ENCODE data around the gene CXCL9. TPM values are rescaled to one million over a fixed set of nuclear protein-coding genes. Genes with fewer than 3 reads are reported as not detected.
"Not testable (repeated sequence)": the region's sequence is repeated elsewhere in the genome, so short reads cannot be mapped to it uniquely, and the experiment has no call there.

CXCL9 gene
- not detected in 2 replicates for total RNA-seq (2014; rRNA removed; shearing (Covaris generic))

DNA sequence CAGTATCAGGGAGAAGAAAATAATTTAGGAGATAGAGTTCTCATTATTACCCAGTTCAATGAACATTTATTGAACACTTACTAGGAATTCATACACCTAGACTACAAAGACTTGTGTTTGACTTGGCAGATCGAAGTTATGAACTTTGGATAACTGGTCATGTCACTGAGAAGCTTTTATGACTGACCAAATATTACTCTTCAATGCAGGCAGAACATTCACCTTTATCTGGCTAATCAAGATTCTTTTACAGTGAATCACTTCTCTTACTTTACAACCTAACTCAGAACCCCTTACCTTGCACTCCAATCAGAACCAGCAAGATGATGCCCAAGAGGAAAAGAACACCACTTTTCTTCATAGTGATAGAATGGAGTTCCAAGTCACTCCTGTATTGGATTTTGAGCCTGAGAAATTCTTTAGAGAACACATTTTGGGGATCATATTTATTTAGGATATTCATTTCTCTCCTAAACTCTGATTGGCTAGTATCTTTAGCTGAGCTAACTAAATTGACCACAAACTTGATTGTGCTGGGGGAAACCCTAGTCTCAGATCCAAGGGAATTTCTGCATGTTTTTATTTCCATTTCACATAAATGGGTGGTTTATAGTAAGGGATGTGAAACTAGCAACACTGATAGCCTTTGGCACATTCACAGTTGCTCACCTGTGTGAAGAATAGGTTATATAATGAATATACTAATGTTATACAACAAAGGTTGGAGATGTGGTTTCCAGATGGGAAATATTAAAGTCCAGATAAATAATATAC, at the start of gene CXCL9:
Gene CXCL9, minus strand, starts transcription at position 421 of the 774 bp plus-strand sequence. Its CDS starts 60 bp downstream, at position 361.
- Histone ChIP-seq H3K27me3 (ENCODE audit: control insufficient read depth, insufficient read depth, low read length) (no peaks in the 10 kb centered on the region; the same call in 1 of the 2 replicates), H3K4me3 (ENCODE audit: insufficient read depth, low read depth, low read length) (no peak within 1 kb of the TSS), H3K36me3 (replicated peaks; ENCODE audit: control insufficient read depth, insufficient read depth, low read length) (no peaks in the 10 kb centered on the region)
- DNase-seq, result no peak

DNA sequence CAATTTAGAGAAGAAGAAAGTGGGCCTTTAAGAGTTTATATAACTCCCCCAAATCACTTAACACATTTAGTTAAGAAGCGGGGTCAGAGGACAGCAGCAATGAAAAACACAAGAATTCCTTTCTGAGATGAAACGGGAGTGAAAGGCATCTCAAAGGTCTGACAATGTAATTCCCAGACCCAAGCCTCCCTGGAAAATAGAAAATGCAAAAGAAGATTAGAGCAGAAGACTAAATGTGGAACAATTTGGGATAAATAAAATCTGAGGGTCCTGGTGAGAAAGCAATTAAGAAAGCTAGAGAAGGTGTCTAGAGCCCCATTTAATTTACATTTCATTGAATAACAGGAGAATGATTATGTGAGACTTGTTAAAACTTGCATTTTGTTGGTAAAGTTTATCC, 48.1 kb upstream of the CXCL9 start:
- Histone ChIP-seq H3K36me3 (replicated peaks; ENCODE audit: control insufficient read depth, insufficient read depth, low read length) (no peaks in the 10 kb centered on the region), H3K4me3 (ENCODE audit: insufficient read depth, low read depth, low read length) (no peak overlapping the region), H3K27me3 (ENCODE audit: control insufficient read depth, insufficient read depth, low read length) (no peaks in the 10 kb centered on the region)
- no peak for DNase-seq

DNA sequence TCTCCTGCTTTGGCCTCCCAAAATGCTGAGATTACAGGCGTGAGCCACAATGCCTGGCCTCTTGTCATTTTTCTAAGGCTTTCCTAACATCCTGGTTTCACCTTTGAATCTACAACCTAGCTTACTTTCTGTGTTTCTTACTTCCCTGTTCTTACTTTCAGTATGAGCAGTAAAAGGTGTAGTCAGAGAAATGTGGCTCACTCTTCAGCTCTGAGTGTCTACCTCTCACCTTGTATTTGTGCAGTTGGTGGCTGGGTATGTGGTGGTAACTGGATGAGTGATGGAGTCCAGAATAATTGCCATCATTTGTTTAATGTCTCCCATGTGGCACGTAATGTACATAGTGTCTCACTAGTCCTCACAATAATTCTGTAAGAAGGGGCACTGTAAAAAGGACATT, 47.7 kb upstream of the CXCL9 start:
- Histone ChIP-seq H3K4me3 (ENCODE audit: insufficient read depth, low read depth, low read length) (no peak overlapping the region), H3K36me3 (replicated peaks; ENCODE audit: control insufficient read depth, insufficient read depth, low read length) (no peaks in the 10 kb centered on the region), H3K27me3 (ENCODE audit: control insufficient read depth, insufficient read depth, low read length) (no peaks in the 10 kb centered on the region)
- DNase-seq, result no peak

DNA sequence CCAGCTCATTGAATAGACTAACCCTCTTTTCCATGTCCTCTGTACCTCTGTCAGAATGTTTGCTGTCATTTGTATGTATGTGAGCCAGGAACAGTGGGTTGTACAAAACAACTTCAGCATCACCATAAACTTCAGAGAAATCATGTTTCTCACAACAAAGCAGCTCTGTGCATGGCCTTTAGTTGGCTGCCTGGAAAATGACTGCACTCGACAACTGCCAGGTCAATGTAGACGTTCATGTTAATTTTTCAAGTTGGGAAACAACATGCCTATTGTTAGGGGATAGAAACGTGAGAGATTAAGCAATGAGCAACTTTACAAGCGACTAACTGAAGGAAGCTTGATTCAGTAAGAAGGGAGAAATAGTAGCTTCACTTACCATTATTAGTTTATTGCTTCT, 46.4 kb upstream of the CXCL9 start:
- H3K4me3 ChIP-seq (ENCODE audit: insufficient read depth, low read depth, low read length), result no peak overlapping the region
- DNase-seq, result no peak
- H3K27me3 ChIP-seq (ENCODE audit: control insufficient read depth, insufficient read depth, low read length), result no peaks in the 10 kb centered on the region
- no peaks in the 10 kb centered on the region for H3K36me3 ChIP-seq (replicated peaks; ENCODE audit: control insufficient read depth, insufficient read depth, low read length)

DNA sequence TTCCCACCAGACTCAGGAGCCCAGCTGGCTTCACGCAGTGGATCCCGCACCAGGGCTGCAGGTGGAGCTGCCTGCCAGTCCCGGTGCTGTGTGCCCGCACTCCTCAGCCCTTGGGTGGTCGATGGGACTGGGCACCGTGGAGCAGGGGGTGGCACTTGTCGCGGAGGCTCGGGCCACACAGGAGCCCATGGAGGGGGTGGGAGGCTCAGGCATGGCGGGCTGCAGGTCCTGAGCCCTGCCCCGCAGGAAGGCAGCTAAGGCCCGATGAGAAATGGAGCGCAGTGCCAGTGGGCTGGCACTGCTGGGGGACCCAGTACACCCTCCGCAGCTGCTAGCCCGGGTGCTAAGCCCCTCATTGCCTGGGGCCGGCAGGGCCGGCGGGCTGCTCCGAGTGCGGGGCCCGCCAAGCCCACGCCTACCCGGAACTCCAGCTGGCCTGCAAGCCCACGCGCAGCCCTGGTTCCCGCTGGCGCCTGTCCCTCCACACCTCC, 43.3 kb upstream of the CXCL9 start:
- not testable (repeated sequence) for DNase-seq; H3K4me3 ChIP-seq (ENCODE audit: insufficient read depth, low read depth, low read length); H3K27me3 ChIP-seq (ENCODE audit: control insufficient read depth, insufficient read depth, low read length); H3K36me3 ChIP-seq (replicated peaks; ENCODE audit: control insufficient read depth, insufficient read depth, low read length)

DNA sequence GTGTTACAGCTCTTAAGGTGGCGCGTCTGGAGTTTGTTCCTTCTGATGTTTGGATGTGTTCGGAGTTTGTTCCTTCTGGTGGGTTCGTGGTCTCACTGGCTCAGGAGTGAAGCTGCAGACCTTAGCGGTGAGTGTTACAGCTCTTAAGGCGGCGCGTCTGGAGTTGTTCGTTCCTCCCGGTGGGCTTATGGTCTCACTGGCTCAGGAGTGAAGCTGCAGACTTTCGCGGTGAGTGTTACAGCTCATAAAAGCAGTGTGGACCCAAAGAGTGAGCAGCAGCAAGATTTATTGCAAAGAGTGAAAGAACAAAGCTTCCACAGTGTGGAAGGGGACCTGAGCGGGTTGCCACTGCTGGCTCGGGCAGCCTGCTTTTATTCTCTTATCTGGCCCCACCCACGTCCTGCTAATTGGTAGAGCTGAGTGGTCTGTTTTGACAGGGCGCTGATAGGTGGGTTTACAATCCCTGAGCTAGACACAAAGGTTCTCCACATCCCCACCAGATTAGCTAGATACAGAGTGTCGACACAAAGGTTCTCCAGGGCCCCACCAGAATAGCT, 42.6 kb upstream of the CXCL9 start:
- DNase-seq; H3K27me3 ChIP-seq (ENCODE audit: control insufficient read depth, insufficient read depth, low read length); H3K36me3 ChIP-seq (replicated peaks; ENCODE audit: control insufficient read depth, insufficient read depth, low read length); H3K4me3 ChIP-seq (ENCODE audit: insufficient read depth, low read depth, low read length): not testable (repeated sequence)

DNA sequence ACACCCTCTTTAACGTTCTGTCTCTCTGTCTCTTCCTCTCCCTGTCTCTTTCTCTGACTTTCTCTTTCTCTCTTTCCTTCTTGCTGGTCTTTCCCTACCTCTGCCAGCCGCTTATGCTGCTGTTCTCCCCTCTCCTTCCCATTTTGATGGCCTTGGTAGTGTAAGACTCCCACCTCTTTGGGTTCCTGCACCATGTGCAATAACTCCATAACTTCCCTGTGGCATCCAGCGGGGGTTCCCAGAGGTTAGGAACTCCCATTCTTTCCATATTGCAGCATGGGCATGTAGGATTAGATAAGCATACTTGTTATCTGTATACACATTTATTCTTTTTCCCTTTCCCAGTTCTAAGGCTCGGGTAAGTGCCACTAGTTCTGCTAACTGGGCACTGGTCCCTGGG, 37.4 kb upstream of the CXCL9 start:
- H3K4me3 ChIP-seq (ENCODE audit: insufficient read depth, low read depth, low read length); DNase-seq; H3K27me3 ChIP-seq (ENCODE audit: control insufficient read depth, insufficient read depth, low read length); H3K36me3 ChIP-seq (replicated peaks; ENCODE audit: control insufficient read depth, insufficient read depth, low read length): not testable (repeated sequence)

DNA sequence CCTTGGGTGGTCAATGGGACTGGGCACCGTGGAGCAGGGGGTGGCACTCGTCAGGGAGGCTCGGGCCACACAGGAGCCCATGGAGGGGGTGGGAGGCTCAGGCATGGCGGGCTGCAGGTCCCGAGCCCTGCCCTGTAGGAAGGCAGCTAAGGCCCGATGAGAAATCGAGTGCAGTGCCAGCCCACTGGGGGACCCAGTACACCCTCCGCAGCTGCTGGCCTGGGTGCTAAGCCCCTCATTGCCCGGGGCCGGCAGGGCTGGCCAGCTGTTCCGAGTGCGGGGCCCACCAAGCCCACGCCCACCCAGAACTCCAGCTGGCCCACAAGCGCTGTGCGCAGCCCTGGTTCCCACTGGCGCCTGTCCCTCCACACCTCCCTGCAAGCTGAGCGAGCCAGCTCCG, 36.0 kb upstream of the CXCL9 start:
- not testable (repeated sequence) for H3K4me3 ChIP-seq (ENCODE audit: insufficient read depth, low read depth, low read length); DNase-seq; H3K36me3 ChIP-seq (replicated peaks; ENCODE audit: control insufficient read depth, insufficient read depth, low read length); H3K27me3 ChIP-seq (ENCODE audit: control insufficient read depth, insufficient read depth, low read length)

DNA sequence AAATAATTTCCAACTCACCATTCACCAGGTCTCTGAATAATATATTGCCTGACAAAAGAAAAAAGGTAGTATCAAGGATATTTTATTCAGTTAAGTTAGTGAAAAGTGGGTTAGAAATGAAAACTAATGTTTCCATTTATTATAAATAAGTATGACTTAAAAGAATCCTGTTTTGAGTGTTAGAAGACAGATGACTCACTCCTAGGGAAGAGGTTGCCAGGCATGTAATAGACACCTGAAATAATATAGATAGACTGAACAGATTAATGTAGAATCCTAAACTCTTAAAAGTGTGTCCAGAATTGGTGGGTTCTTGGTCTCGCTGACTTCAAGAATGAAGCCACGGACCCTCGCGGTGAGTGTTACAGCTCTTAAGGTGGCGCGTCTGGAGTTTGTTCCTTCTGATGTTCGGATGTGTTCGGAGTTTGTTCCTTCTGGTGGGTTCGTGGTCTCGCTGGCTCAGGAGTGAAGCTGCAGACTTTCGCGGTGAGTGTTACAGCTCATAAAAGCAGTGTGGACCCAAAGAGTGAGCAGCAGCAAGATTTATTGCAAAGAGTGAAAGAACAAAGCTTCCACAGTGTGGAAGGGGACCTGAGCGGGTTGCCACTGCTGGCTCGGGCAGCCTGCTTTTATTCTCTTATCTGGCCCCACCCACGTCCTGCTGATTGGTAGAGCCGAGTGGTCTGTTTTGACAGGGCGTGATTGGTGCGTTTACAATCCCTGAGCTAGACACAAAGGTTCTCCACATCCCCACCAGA, 35.1 kb upstream of the CXCL9 start:
- not testable (repeated sequence) for H3K27me3 ChIP-seq (ENCODE audit: control insufficient read depth, insufficient read depth, low read length); H3K36me3 ChIP-seq (replicated peaks; ENCODE audit: control insufficient read depth, insufficient read depth, low read length); H3K4me3 ChIP-seq (ENCODE audit: insufficient read depth, low read depth, low read length); DNase-seq

DNA sequence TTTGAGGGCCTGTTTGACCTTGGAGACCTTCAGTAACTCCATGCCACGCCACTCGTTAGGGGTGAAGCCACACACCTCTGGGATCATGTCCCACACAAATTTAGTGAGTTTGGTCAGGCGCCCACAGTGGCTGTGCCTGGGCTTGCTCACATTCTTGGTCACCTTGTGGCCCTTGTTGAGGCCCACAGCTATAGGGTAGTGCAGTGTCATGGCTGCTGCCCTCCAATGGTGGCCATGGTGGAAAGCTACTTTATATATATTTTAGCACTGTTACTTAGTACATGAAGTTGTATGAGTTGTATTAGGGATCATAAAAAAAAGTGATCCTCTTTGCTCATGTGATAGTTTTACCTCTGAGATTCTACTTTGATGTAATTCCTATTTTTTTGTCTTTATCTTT, 29.5 kb upstream of the CXCL9 start:
- DNase-seq, result no peak
- Histone ChIP-seq H3K27me3 (ENCODE audit: control insufficient read depth, insufficient read depth, low read length) (no peaks in the 10 kb centered on the region), H3K36me3 (replicated peaks; ENCODE audit: control insufficient read depth, insufficient read depth, low read length) (no peaks in the 10 kb centered on the region), H3K4me3 (ENCODE audit: insufficient read depth, low read depth, low read length) (no peak overlapping the region)

DNA sequence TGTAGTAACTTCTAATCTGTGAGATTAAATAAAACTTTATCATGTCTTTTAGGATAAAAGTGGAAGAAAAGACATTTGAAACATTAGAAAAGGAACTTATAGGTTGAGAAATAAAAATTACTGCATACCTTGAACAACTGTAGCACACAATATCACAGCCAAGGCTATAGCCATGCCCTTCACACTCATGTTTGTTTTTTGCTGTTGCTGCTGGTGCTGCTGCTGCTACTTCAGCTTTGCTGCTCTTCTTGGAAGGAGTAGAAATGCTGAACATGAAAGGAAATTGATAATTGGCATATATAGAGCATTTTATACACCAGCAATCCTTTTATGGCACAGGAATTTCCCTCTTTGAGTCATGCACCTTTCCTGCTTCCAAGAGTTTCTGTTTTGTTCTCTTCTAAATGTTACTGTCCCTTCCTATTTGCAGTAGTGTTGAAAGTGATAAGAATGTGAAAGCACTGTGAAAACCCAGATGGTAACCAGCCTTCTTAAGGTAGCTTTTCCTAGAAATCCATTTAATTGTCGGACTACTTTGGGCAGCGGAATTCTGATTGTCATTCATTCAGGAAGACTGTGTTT, 28.6 kb upstream of the CXCL9 start, which contains the start of gene CXCL11:
Gene CXCL11, minus strand, starts transcription at position 272 of the 582 bp plus-strand sequence. Its CDS starts 83 bp downstream, at position 189.
- Histone ChIP-seq H3K27me3 (ENCODE audit: control insufficient read depth, insufficient read depth, low read length) (no peaks in the 10 kb centered on the region), H3K4me3 (ENCODE audit: insufficient read depth, low read depth, low read length) (no peak within 1 kb of the TSS), H3K36me3 (replicated peaks; ENCODE audit: control insufficient read depth, insufficient read depth, low read length) (no peaks in the 10 kb centered on the region)
- DNase-seq, result no peak

DNA sequence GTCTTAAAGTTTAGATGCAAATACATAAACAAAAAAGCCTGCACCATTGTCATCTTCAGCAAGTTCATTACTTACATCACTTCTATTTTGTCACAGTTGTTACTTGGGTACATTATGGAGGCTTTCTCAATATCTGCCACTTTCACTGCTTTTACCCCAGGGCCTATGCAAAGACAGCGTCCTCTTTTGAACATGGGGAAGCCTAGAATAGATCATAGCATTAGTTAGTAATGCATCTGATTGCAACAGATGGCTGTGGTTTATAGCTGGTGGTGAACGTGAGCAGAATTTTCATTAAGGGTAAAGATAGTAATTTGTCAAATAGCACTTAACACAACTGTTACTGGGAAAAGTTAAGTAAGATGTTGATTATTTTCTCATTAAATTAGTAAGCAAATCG, 27.8 kb upstream of the CXCL9 start:
- H3K4me3 ChIP-seq (ENCODE audit: insufficient read depth, low read depth, low read length), result no peak overlapping the region
- DNase-seq, result no peak
- no peaks in the 10 kb centered on the region for H3K36me3 ChIP-seq (replicated peaks; ENCODE audit: control insufficient read depth, insufficient read depth, low read length)

DNA sequence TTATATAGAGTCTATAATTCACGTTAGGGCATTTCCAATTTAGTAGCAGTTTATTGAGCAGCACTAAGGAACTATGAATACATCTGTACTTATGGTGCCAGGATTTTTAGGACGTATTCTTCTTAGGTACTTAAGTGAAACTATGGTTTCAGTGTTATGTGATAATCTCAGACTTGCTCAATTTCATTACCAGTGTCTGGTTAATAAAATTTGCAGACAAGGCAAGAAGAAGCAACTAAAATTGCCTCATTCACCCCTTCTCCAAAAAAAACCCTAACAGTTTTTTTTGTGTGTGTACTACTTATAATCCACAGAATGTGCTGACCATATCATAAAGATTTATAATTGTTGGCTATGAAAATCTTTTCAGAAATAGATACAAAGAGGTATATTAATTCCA, 22.0 kb upstream of the CXCL9 start:
- no peaks in the 10 kb centered on the region for H3K36me3 ChIP-seq (replicated peaks; ENCODE audit: control insufficient read depth, insufficient read depth, low read length)
- H3K4me3 ChIP-seq (ENCODE audit: insufficient read depth, low read depth, low read length), result no peak overlapping the region
- DNase-seq, result no peak
- no peaks in the 10 kb centered on the region for H3K27me3 ChIP-seq (ENCODE audit: control insufficient read depth, insufficient read depth, low read length)

More for the DNA sequence above, 27.8 kb upstream of the CXCL9 start:
- no peaks in the 10 kb centered on the region for H3K27me3 ChIP-seq (ENCODE audit: control insufficient read depth, insufficient read depth, low read length)

DNA sequence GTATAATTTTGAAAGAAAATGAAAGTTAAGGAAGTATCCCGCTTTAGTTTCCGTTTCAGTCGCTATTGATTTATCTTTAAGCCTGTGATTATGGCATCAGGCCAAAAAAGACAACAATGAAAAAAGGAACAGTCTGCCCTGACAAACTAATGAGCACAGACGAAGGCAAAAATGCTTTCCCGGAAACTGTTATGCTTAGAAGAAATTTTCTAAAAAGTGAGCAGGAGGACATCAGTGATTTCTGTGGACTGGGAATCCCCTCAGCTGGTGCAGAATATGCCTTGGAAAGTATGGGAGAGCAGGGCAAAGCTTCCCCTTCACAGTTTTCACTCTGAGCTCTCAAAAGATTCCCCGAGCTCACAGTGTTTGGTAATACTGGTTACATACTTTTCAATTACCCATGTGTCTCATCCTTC, 21.0 kb upstream of the CXCL9 start:
- DNase-seq, result no peak
- Histone ChIP-seq H3K36me3 (replicated peaks; ENCODE audit: control insufficient read depth, insufficient read depth, low read length) (no peaks in the 10 kb centered on the region), H3K4me3 (ENCODE audit: insufficient read depth, low read depth, low read length) (no peak overlapping the region), H3K27me3 (ENCODE audit: control insufficient read depth, insufficient read depth, low read length) (no peaks in the 10 kb centered on the region)

All from H7 (cell line).